Measurements from ENCODE around the gene TGIF2LY. TPM values are rescaled to one million over a fixed set of nuclear protein-coding genes. Genes with fewer than 3 reads are reported as not detected.
"Not testable (repeated sequence)": the region's sequence is repeated elsewhere in the genome, so short reads cannot be mapped to it uniquely, and the experiment has no call there.

Gene TGIF2LY
- total RNA-seq: not detected

- H3K36me3 ChIP-seq; ATAC-seq (ENCODE audit: insufficient number of reproducible peaks, low FRiP score, low read depth); H3K27ac ChIP-seq; H3K27me3 ChIP-seq (replicated peaks; ENCODE audit: insufficient read depth); DNase-seq (ENCODE audit: low spot score); H3K9me3 ChIP-seq; H3K4me3 ChIP-seq; H3K4me1 ChIP-seq (ENCODE audit: control insufficient read depth in 1 of 2, low read depth in 2 of 2): not testable (repeated sequence)
Measured at GRCh38 chrY:3578767-3579166, at the start of gene TGIF2LY. TGIF2LY (plus strand) TSS chrY:3579067; CDS start chrY:3579245, 178 bp downstream.
